Esophagus mucosa (tissue), 1 donor: ENCODE results near the gene SYMPK. TPM values are rescaled to one million over a fixed set of nuclear protein-coding genes. Genes with fewer than 3 reads are reported as not detected.

Experiments used
- ATAC-seq: fragments of 200-7000 bp; cut with Tn5 transposase; one replicate; pipeline ENCODE4 v1.9.1; 2020
- total RNA-seq: library from RNA; stranded (reverse); gene quantifications from one replicate; pipeline ENCODE4 v1.2.4, GENCODE V29; 2023
- donor health status: DM: yes; HTN: yes; CAD: no.

SYMPK gene
- total RNA-seq, 1 donor from 2014 or later: 42.9 TPM

GRCh38 chr19:45824531-45825262 is 38.2 kb downstream of the SYMPK start:
- ATAC-seq: no peak

- peak; percentile 61 for ATAC-seq
Observed at GRCh38 chr19:45824041-45824471, 38.9 kb downstream of the SYMPK start.

DNA sequence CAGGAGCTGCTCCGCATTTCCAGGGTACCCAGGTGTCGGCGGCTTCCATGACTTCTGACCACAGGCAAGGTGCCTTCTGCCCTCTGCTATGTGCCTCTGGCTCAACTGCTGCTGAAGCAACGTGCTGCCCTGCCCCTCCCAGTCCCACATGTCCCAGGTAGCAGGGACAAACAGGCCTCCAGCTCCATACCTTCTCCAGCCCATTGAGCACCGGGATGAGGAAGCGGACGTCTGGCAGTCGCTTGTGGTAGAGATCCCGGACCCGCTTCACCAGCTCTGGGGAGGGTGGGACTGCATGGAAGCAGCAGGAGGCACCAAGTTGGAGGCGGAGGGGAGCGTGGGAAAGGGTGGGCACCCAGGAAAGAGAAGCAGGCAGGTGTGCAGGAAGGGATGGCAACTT is 39.8 kb downstream of the SYMPK start:
- ATAC-seq: no peak

DNA sequence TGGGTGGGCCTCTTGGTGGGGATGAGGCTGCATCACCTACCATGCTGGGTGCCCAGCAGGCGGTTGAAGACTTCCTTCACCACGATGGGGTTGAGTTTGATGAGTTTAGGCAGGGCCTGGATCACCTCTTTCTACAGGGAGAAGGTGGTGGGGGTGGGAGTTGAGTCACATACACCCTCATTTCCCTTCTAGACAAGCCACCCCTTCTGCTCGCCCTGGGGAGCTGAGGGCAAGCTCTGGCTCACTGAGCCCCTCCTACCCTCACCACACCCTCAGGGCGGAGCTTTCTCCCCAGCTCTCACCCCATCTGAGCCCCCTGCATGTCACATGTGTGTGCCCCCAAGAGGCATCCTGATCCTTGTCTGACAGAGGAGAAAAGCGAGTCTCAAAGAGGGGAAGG is 40.2 kb downstream of the SYMPK start:
- ATAC-seq: no peak

DNA sequence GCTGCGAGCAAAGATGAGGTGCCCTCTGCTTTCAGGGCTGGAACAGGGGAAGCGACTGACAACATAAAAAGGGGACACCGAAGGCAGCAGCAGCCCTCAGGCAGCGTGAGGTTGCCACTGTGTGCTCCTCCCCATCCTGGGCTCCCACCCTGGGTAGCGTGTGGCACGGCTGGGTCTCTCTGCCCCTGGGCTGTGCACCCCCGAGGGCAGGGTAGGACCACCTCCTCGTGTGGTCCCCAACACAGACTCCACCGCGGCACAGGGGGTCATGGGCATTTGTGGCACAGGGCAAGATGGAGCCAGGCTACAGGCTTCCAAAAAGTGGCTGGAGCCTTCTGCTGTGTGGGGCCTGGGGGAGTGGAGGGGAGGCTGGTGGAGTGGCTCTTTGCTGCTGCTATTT is 41.4 kb downstream of the SYMPK start:
- no peak for ATAC-seq

DNA sequence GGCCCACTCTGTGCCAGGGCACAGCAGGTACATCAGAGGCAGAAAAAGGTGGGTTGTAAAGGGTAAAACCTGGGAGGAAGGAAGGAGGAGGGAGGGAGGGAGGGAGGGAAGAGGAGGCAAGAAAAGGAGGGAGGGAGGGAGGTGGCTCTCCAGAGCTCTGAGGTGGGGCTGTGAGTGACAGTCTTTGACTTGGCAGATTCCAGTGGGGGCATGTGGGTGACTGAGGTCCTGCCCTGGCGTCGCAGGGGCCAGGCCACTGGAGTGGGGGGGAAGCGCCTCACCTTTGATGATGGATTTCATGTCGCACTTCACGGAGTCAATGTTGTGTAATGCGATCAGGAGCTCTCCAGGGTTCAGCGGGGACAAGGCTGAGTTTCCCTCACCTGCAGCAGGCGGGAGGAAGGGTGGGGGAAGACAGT is 41.8 kb downstream of the SYMPK start:
- no peak for ATAC-seq

DNA sequence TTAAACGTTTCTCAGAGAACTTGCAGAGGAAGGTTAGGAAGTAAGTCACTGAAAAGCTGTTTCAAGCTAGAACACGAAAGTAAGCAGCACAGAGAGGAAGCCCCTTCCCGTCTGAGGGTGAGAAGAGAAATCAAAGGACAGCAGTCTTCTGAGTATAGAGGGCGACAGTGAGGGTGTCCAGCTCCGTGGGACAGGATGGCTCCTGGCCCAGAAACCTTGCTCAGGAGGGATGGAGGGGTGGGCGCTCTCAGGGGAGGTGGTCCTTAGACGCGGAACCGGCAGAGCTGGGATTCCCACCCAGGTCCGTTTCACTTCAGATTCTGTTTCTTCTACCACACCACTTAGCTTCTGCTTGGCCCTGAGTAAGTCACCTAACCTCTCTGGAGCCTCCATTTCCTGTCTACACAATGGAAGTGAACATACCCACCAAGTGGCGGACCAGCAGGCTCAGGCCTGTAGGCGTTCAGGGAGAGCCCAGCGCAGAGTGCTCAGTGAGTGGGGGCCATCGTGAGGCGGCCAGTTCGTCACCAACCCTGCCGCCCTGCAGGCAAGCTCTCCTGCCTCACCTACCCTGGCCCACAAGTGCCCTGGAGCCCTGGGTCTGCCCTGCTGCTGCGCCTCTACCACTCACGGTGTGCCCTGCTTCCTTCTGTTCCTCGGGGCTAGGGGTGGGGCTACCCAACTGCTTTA is 42.4 kb downstream of the SYMPK start:
- ATAC-seq: no peak

DNA sequence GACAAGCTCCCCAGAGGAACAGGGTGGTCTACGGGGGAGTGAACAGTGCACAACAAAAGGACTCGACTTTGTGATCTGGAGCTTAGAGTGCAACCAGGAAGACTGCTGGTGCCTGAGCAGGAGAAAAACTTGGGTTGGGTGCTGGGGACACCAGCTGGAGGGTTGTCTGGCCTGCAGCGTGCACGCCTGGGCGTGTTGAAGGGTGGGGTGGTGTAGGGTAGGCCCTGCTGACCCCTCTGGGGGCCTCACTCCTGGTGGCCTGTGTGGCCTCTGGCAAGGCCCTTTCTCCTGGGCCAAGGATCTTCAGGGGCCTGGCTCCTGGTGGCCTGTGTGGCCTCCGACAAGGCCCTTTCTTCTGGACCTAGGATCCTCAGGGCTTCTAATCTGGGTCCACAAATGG is 43.2 kb downstream of the SYMPK start:
- no peak for ATAC-seq

GRCh38 chr19:45817725-45818301 is 45.1 kb downstream of the SYMPK start:
- peak; percentile 23 for ATAC-seq

DNA sequence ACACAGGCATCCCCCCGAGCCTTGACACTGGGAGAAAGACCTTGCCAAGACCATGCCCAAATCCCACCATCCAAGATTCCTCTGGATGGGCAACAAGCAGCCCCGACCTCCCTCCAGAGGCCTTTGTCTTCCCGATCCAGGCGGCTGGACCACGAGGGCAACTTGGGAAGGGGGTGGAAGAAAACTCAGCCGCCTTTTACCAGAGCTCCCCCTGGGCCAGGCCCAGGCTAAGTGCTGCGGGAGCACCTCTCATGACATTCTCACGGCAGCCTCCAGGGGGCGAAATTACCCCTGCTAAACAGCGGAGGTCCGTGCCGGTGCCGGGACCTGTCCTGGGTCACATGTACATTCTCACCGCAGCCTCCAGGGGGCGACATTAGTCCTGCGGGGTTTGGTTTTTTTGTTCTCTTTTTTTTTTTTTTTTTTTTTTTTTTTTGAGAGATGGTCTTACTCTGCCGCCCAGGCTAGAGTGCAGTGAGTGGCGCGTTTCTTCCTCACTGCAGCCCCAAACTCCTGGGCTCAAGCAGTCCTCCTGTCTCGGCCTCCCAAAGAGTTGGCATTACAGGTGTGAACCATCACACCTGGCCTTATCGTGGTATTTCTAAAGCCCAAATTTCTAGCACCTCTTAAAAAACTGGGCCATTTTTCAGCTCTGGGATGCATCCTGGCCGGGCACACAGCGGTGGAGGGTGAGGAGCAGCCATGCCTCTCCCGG is 45.8 kb downstream of the SYMPK start:
- ATAC-seq: peak; percentile 78

GRCh38 chr19:45816236-45817009 is 46.5 kb downstream of the SYMPK start:
- no peak for ATAC-seq

DNA sequence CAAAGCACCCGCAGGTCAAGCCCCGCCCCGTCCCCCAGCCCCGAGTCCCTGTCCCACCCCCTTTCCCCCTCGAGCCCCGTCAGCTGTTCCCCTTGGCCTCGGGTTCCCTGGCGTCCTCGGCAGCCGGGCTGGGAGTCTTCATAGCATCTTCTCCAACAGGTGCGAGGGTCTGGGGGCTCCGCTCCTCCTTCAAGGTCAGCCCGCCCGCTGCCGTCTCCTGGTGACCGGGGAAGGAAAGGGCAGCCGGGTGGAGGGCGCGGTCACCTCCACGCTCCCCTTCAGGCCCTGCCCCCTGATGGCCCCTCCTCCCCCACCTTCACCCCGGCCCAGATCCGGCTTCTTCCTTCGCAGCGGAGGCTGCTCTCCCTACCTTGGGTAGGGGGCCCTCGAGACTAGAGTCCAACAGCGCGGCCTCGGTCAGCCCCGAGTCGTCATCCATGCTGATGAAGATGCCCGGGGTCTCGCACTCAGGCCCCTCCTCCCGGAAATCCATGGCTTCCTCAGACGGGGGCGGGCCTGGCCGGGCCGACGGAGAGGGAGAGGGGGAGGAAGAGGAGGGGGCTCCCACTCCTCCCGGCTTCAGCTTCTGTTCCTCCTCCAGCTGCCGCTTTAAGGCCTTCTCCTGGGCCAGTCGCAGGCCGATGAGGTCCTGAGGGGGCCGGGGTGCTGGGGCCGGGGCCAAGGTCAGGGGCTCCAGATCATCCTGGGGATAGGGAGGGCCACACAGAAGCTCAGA is 47.3 kb downstream of the SYMPK start:
- ATAC-seq: no peak

DNA sequence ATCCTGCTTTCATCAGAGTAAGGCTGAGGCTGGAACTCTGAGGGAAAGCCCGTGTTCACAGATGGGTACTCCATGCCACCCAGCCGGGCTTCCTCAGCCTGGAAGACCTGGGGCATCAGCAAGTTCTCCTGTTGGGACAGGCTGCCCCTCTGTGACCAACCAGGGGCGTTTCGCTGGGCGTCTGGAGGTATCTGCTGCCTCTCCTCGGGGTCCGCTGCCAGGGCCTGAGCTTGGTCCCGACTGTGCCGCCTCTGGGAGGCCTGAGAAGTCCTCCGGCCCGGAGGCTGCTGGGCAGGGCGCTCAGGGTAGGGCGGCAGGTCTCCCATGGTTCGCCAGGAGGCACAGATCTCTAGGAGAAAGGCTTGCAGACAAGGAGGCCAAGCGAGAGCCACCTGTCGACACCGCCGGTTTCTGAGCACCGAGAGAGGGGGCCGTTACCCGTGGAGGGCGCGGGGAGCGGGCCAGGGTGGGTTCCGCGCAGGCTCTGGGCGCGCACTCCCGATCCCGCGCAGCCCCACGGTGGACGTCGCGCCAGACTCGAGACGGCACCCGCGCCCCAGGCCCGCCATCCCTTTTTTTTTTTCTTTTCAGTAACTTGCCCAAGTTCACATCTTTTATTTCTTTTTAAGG is 48.0 kb downstream of the SYMPK start, which contains the start of gene RSPH6A:
RSPH6A (minus strand) TSS at position 458 of the 630 bp plus-strand sequence; CDS start at position 326, 132 bp downstream.
- ATAC-seq: no peak

GRCh38 chr19:45814166-45814780 is 48.7 kb downstream of the SYMPK start:
- ATAC-seq: no peak

- peak; percentile 74 for ATAC-seq
Observed at GRCh38 chr19:45812297-45812696, 50.6 kb downstream of the SYMPK start.

- ATAC-seq: no peak
Observed at GRCh38 chr19:45809643-45810159, 53.2 kb downstream of the SYMPK start.

DNA sequence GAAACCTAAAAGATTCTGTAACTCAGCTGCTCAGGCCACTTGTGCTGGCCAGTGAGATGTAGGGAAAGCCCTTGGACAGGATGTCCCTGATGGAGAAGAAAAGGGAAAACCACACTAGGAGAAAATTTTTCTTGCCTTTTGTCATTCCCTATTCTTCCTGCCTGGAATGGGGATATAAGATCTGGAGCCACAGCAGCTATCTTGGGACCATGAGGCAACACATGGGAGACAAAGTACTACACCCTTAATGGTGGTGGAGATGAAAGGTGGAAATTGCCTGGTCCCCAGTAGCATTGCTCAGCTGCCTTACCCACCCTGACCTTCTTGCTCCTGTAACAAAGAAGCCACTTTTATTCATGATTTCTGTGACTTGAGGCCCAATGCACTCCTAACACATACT is 57.2 kb downstream of the SYMPK start:
- no peak for ATAC-seq

GRCh38 chr19:45804959-45805230 is 58.1 kb downstream of the SYMPK start:
- ATAC-seq: no peak

- no peak for ATAC-seq
Observed at GRCh38 chr19:45804140-45804958, 58.6 kb downstream of the SYMPK start.
